Measurements from ENCODE around the gene DEDD2.

Gene DEDD2

GRCh38 chr19:42219812-42220750 is 2.6 kb upstream of the DEDD2 start, which contains the start of gene ZNF526:
TSS of gene ZNF526 (plus strand) at chr19:42220312. CDS start at chr19:42224404, 4,092 bp downstream.
- Mint-ChIP-seq H3K27ac (peak within 1 kb of the TSS; percentile 85), H3K4me1 (peaks cover 43% of the 10 kb centered on the region), H3K27me3 (no peaks in the 10 kb centered on the region), H3K4me3 (peak within 1 kb of the TSS; percentile 89), H3K9me3 (no peaks in the 10 kb centered on the region), H3K36me3 (peaks cover 14% of the 10 kb centered on the region)
- peak; percentile 91 for ATAC-seq

- Mint-ChIP-seq H3K4me1 (peaks cover 55% of the 10 kb centered on the region), H3K27ac (peak overlapping the region; percentile 91), H3K27me3 (no peaks in the 10 kb centered on the region), H3K9me3 (no peaks in the 10 kb centered on the region), H3K4me3 (peak overlapping the region; percentile 80), H3K36me3 (peaks cover 14% of the 10 kb centered on the region)
- peak; percentile 21 for ATAC-seq
Observed at GRCh38 chr19:42216653-42217519, 591 bp downstream of the DEDD2 start.

- peaks cover 18% of the 10 kb centered on the region for H3K36me3 Mint-ChIP-seq
- H3K4me1 Mint-ChIP-seq: peaks cover 47% of the 10 kb centered on the region
- H3K4me3 Mint-ChIP-seq: no peak overlapping the region
Observed at GRCh38 chr19:42214810-42215485, 2.5 kb downstream of the DEDD2 start.

GRCh38 chr19:42212886-42213285 is 4.6 kb downstream of the DEDD2 start:
- Mint-ChIP-seq H3K27me3 (no peaks in the 10 kb centered on the region), H3K4me3 (no peak overlapping the region), H3K4me1 (peaks cover 46% of the 10 kb centered on the region), H3K9me3 (no peaks in the 10 kb centered on the region), H3K27ac (peak overlapping the region; percentile 55), H3K36me3 (peaks cover 39% of the 10 kb centered on the region)
- no peak for ATAC-seq

More at GRCh38 chr19:42214810-42215485, 2.5 kb downstream of the DEDD2 start:
- H3K9me3 Mint-ChIP-seq: no peaks in the 10 kb centered on the region
- H3K27ac Mint-ChIP-seq: peak overlapping the region; percentile 91
- ATAC-seq: no peak
- no peaks in the 10 kb centered on the region for H3K27me3 Mint-ChIP-seq

- peaks cover 33% of the 10 kb centered on the region for H3K4me1 Mint-ChIP-seq
- no peaks in the 10 kb centered on the region for H3K27me3 Mint-ChIP-seq
- H3K36me3 Mint-ChIP-seq: peaks cover 67% of the 10 kb centered on the region
- peak overlapping the region; percentile 35 for H3K27ac Mint-ChIP-seq
- no peaks in the 10 kb centered on the region for H3K9me3 Mint-ChIP-seq
- no peak for ATAC-seq
- no peak overlapping the region for H3K4me3 Mint-ChIP-seq
Observed at GRCh38 chr19:42208612-42209011, 8.9 kb downstream of the DEDD2 start.

- H3K4me3 Mint-ChIP-seq: no peak overlapping the region
- H3K27ac Mint-ChIP-seq: peak overlapping the region; percentile 33
- no peak for ATAC-seq
- peaks cover 67% of the 10 kb centered on the region for H3K36me3 Mint-ChIP-seq
- H3K4me1 Mint-ChIP-seq: peaks cover 33% of the 10 kb centered on the region
- no peaks in the 10 kb centered on the region for H3K27me3 Mint-ChIP-seq
- H3K9me3 Mint-ChIP-seq: no peaks in the 10 kb centered on the region
Observed at GRCh38 chr19:42207767-42208271, 9.7 kb downstream of the DEDD2 start.

GRCh38 chr19:42206871-42207755 is 10.4 kb downstream of the DEDD2 start:
- Mint-ChIP-seq H3K36me3 (peaks cover 65% of the 10 kb centered on the region), H3K27me3 (no peaks in the 10 kb centered on the region), H3K9me3 (no peaks in the 10 kb centered on the region), H3K27ac (peak overlapping the region; percentile 38), H3K4me3 (no peak overlapping the region), H3K4me1 (peaks cover 37% of the 10 kb centered on the region)
- no peak for ATAC-seq

GRCh38 chr19:42204664-42205063 is 12.8 kb downstream of the DEDD2 start:
- Mint-ChIP-seq H3K36me3 (peaks cover 58% of the 10 kb centered on the region), H3K4me1 (peaks cover 62% of the 10 kb centered on the region), H3K27ac (no peak overlapping the region), H3K27me3 (no peaks in the 10 kb centered on the region), H3K9me3 (no peaks in the 10 kb centered on the region), H3K4me3 (no peak overlapping the region)
- no peak for ATAC-seq

- peaks cover 50% of the 10 kb centered on the region for H3K36me3 Mint-ChIP-seq
- no peaks in the 10 kb centered on the region for H3K27me3 Mint-ChIP-seq
- H3K4me1 Mint-ChIP-seq: peaks cover 72% of the 10 kb centered on the region
- no peak overlapping the region for H3K4me3 Mint-ChIP-seq
- no peaks in the 10 kb centered on the region for H3K9me3 Mint-ChIP-seq
- H3K27ac Mint-ChIP-seq: peak overlapping the region; percentile 87
- ATAC-seq: no peak
Observed at GRCh38 chr19:42203700-42204099, 13.8 kb downstream of the DEDD2 start.

- peak overlapping the region; percentile 87 for H3K27ac Mint-ChIP-seq
- H3K4me1 Mint-ChIP-seq: peaks cover 69% of the 10 kb centered on the region
- no peaks in the 10 kb centered on the region for H3K27me3 Mint-ChIP-seq
- no peaks in the 10 kb centered on the region for H3K9me3 Mint-ChIP-seq
- peak overlapping the region; percentile 28 for H3K4me3 Mint-ChIP-seq
- peaks cover 40% of the 10 kb centered on the region for H3K36me3 Mint-ChIP-seq
- ATAC-seq: no peak
Observed at GRCh38 chr19:42202290-42202880, 15.1 kb downstream of the DEDD2 start.

GRCh38 chr19:42201489-42202289 is 15.8 kb downstream of the DEDD2 start:
- Mint-ChIP-seq H3K27ac (peak overlapping the region; percentile 87), H3K4me3 (peak overlapping the region; percentile 28), H3K36me3 (peaks cover 34% of the 10 kb centered on the region), H3K9me3 (no peaks in the 10 kb centered on the region), H3K27me3 (no peaks in the 10 kb centered on the region), H3K4me1 (peaks cover 75% of the 10 kb centered on the region)
- peak; percentile 91 for ATAC-seq

GRCh38 chr19:42200116-42200715 is 17.3 kb downstream of the DEDD2 start:
- no peak for ATAC-seq

More at GRCh38 chr19:42200116-42200715, 17.3 kb downstream of the DEDD2 start:
- Mint-ChIP-seq H3K9me3 (no peaks in the 10 kb centered on the region), H3K4me1 (peaks cover 76% of the 10 kb centered on the region), H3K36me3 (peaks cover 33% of the 10 kb centered on the region), H3K27ac (peak overlapping the region; percentile 87), H3K4me3 (peak overlapping the region; percentile 66), H3K27me3 (no peaks in the 10 kb centered on the region)
